ENCODE measurements around the gene HRAS.
"Not testable (repeated sequence)": the region's sequence is repeated elsewhere in the genome, so short reads cannot be mapped to it uniquely, and the experiment has no call there.

HRAS gene

DNA sequence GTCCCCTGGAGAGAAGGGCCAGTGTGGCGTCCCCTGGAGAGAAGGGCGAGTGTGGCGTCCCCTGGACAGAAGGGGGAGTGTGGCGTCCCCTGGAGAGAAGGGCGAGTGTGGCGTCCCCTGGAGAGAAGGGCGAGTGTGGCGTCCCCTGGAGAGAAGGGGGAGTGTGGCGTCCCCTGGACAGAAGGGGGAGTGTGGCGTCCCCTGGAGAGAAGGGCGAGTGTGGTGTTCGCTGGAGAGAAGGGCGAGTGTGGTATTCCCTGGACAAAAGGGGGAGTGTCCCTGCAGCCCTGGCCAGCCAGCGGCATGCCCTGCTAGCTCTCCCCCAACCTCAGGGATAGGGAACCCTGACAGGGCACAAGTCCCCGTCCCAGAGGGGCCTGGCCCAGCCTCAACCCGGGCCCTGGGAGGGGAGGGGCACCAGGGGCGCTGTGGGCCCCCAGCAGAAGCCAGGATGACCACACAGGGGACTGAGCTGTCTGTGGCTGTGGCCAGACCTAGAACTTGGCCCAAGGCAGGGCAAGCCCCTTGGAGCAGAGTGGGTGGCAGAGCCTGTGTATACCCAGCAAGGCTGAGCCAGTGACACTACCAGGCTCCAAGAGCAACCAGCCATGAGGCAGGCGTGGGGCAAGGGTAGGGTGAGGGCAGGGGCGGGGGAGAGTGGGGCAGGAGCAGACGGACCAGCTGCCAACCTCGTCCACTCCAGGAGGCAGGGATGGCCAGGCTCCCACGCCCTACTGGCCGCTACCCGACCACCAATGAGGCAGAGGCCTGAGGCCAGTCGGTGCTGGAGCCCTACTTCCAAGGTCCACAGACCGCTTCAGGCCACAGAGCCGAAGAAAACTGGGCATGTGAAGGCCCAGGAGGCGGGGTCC, 4.2 kb downstream of the HRAS start:
- Histone ChIP-seq H3K36me3 (ENCODE audit: control insufficient read depth in 2 of 2, insufficient read depth in 2 of 2, low read length in 2 of 2) (peaks cover 0 to 12% of the 10 kb centered on the region in 2 donors), H3K9ac (ENCODE audit: low read length in 2 of 2) (no peak overlapping the region), H3K9me3 (ENCODE audit: control insufficient read depth in 2 of 2, low read length in 2 of 2) (no peaks in the 10 kb centered on the region), H3K27ac (ENCODE audit: low read length) (no peak overlapping the region), H3K27me3 (ENCODE audit: control insufficient read depth in 1 of 2, insufficient read depth in 2 of 2, low read length in 2 of 2) (peaks cover 0 to 2% of the 10 kb centered on the region in 2 donors), H3K4me3 (ENCODE audit: low read length in 2 of 2) (no peak overlapping the region), H3K4me1 (ENCODE audit: control insufficient read depth, insufficient read depth, low read length) (peaks cover 18% of the 10 kb centered on the region)

DNA sequence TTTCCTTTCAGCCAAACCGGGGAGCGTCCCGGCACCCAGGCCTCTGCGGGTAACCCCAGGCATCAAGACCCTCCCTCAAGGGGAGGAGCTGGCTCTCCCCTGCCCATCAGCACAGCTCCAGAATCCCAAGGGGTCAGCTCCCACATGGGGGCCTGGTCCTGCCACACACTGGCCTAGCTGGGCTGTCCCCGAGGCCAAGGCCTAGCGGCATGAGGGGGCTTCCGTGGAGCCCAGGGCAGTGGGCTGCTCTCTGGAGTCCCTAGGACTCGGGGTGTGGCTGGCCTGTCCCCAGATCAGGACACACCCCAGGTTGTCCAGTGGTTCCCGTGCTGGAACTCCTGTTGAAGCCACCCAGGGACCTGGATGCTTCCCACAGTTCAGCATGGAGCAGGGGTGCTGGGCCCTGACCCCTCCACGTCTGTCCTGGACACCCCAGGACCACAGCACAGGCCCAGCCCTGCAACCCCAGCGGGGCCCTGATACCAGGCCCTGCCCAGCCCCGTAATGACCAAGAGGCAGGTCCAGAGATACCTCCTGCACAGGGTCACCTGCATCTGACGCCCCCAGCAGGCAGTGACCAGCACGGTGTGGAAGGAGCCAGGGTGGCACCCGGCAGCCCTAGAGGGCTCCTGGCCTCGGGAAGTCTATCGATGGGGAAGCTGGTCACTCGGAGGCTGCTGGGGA, 5.5 kb downstream of the HRAS start:
- Histone ChIP-seq H3K9ac (ENCODE audit: low read length in 2 of 2) (no peak overlapping the region), H3K27me3 (ENCODE audit: control insufficient read depth in 1 of 2, insufficient read depth in 2 of 2, low read length in 2 of 2) (no peaks in the 10 kb centered on the region), H3K4me1 (ENCODE audit: control insufficient read depth, insufficient read depth, low read length) (peaks cover 14% of the 10 kb centered on the region), H3K9me3 (ENCODE audit: control insufficient read depth in 2 of 2, low read length in 2 of 2) (no peaks in the 10 kb centered on the region), H3K4me3 (ENCODE audit: low read length in 2 of 2) (no peak overlapping the region), H3K27ac (ENCODE audit: low read length) (no peak overlapping the region), H3K36me3 (ENCODE audit: control insufficient read depth in 2 of 2, insufficient read depth in 2 of 2, low read length in 2 of 2) (peaks cover 0 to 12% of the 10 kb centered on the region in 2 donors)

DNA sequence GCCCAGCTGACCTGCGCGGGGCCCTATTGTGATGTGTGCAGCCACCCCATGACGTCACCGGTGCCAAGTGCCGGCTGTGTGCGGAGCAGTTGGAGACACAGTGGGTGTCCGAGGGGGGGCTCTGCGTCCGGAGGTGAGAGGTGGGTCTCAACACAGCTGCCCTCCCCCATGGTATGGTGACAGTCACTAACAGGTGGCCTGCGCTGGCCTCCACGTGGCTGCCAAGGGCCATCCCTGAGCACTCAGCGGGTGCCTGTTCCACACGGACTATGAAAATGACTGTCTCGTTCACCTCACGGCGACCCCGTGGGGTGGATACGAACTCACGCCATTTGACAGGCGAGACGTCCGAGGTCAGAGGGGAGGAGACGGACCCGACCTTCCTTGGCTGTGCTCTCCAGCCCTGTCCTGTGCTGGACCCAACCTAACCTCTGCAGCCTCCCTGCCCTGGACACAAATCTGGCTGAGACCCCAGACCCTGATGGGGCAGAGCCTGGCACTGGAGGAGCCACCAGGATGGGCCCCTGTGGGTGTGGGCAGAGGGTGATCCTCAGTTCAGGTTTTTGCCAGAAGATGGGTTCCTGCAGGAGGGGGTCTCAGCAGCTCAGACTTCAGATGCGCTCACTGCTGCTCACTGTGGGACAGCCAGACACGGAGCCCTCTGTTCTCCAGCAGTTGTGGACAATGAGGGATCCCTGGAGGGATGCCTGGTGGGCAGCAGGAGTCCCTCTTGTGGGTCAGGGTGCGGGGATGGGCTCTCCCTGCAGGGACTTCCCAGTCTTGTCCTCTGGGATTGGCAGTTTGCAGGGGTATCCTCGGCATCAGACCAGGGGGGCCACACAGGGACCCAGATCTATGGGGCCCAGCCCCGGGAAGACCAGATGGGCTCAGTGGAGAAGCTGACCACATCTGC, 6.3 kb downstream of the HRAS start:
- Histone ChIP-seq H3K27me3 (ENCODE audit: control insufficient read depth in 1 of 2, insufficient read depth in 2 of 2, low read length in 2 of 2) (no peaks in the 10 kb centered on the region), H3K9me3 (ENCODE audit: control insufficient read depth in 2 of 2, low read length in 2 of 2) (no peaks in the 10 kb centered on the region), H3K4me3 (ENCODE audit: low read length in 2 of 2) (no peak overlapping the region), H3K36me3 (ENCODE audit: control insufficient read depth in 2 of 2, insufficient read depth in 2 of 2, low read length in 2 of 2) (peaks cover 0 to 12% of the 10 kb centered on the region in 2 donors), H3K27ac (ENCODE audit: low read length) (no peak overlapping the region), H3K4me1 (ENCODE audit: control insufficient read depth, insufficient read depth, low read length) (peaks cover 7% of the 10 kb centered on the region), H3K9ac (ENCODE audit: low read length in 2 of 2) (no peak overlapping the region)

DNA sequence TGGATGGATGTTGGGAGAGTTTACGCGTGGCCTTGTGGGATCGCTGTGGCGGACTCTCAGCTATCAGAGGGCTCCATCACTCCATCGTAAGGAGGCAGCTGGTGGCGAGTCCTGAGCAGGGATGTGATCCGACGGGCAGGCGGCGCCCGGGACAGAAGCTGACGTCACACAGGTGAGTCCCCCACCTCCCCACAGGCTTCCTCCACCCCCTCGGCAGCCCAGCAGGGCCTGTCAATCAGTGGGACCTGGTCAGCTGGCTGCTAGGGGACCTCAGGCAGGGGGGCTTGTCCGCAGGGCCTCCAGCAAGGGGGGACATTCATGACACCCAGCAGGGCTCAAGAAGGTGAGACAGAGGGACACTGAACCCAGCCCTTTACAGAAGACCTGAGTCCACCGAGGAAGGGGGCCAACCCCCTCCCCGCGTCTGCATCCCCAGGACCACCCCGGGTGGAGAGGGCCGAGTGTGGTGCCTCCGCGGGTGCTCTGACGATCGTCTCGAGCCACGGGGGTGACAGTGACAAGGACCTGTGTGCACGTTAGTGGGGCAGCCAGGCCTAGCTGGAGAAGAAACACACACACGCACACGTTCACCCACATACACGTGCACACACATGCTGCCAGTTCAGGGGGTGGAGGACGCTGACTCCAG, 7.1 kb downstream of the HRAS start:
- Histone ChIP-seq H3K27ac (ENCODE audit: low read length) (no peak overlapping the region), H3K9me3 (ENCODE audit: control insufficient read depth in 2 of 2, low read length in 2 of 2) (no peaks in the 10 kb centered on the region), H3K4me1 (ENCODE audit: control insufficient read depth, insufficient read depth, low read length) (no peaks in the 10 kb centered on the region), H3K4me3 (ENCODE audit: low read length in 2 of 2) (no peak overlapping the region), H3K36me3 (ENCODE audit: control insufficient read depth in 2 of 2, insufficient read depth in 2 of 2, low read length in 2 of 2) (peaks cover 0 to 9% of the 10 kb centered on the region in 2 donors), H3K27me3 (ENCODE audit: control insufficient read depth in 1 of 2, insufficient read depth in 2 of 2, low read length in 2 of 2) (no peaks in the 10 kb centered on the region), H3K9ac (ENCODE audit: low read length in 2 of 2) (no peak overlapping the region)

DNA sequence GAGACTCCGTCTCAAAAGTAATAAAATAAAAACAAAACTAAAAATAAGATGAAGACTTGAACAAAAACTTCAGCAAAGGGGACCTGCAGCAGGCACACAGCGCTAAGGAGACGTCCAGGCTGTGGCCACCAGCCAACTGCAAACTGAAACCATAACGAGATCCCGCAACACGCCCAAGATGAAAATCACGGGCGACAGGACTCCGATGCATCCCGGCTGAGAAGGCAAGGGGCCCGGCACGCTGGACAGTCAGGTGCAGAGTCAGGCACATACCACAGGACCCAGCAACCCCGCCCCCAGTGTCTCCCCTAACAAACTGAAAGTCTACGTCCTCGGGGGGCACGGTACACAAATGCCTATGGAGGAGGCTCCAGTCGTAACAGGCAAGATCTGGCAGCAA, 9.2 kb downstream of the HRAS start:
- Histone ChIP-seq H3K36me3 (ENCODE audit: control insufficient read depth in 2 of 2, insufficient read depth in 2 of 2, low read length in 2 of 2) (no peaks in the 10 kb centered on the region), H3K4me3 (ENCODE audit: low read length in 2 of 2) (no peak overlapping the region), H3K27me3 (ENCODE audit: control insufficient read depth in 1 of 2, insufficient read depth in 2 of 2, low read length in 2 of 2) (no peaks in the 10 kb centered on the region), H3K27ac (ENCODE audit: low read length) (no peak overlapping the region), H3K9me3 (ENCODE audit: control insufficient read depth in 2 of 2, low read length in 2 of 2) (no peaks in the 10 kb centered on the region), H3K4me1 (ENCODE audit: control insufficient read depth, insufficient read depth, low read length) (no peaks in the 10 kb centered on the region), H3K9ac (ENCODE audit: low read length in 2 of 2) (no peak overlapping the region)

DNA sequence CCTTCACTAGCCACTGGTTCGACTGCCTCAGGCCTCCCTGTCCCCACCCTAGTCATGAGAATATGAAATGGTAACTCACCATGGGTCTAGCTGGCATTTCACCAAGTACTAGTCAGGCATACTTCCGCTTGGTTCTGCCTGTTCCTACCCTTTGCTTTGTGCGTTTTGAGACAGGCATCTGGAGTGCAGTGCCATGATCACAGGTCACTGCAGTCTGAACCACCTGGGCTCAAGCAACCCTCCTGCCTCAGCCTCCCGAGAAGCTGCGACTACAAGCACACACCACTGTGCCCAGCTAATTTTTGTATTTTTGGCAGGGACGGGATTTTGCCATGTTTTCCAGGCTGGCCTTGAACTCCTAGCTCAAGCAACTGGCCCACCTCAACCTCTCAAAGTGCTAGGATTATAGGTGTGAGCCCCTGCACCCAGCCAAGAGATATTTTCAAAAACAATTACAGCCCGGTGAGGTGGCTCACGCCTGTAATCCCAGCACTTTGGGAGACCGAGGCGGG, 14.1 kb downstream of the HRAS start:
- H3K4me1 ChIP-seq (ENCODE audit: control insufficient read depth, insufficient read depth, low read length) = no peaks in the 10 kb centered on the region
- no peaks in the 10 kb centered on the region for H3K36me3 ChIP-seq (ENCODE audit: control insufficient read depth in 2 of 2, insufficient read depth in 2 of 2, low read length in 2 of 2)
- H3K9ac ChIP-seq (ENCODE audit: low read length in 2 of 2) = no peak overlapping the region
- no peaks in the 10 kb centered on the region for H3K27me3 ChIP-seq (ENCODE audit: control insufficient read depth in 1 of 2, insufficient read depth in 2 of 2, low read length in 2 of 2)
- no peaks in the 10 kb centered on the region for H3K9me3 ChIP-seq (ENCODE audit: control insufficient read depth in 2 of 2, low read length in 2 of 2)
- H3K4me3 ChIP-seq (ENCODE audit: low read length in 2 of 2) = no peak overlapping the region
- no peak overlapping the region for H3K27ac ChIP-seq (ENCODE audit: low read length)

DNA sequence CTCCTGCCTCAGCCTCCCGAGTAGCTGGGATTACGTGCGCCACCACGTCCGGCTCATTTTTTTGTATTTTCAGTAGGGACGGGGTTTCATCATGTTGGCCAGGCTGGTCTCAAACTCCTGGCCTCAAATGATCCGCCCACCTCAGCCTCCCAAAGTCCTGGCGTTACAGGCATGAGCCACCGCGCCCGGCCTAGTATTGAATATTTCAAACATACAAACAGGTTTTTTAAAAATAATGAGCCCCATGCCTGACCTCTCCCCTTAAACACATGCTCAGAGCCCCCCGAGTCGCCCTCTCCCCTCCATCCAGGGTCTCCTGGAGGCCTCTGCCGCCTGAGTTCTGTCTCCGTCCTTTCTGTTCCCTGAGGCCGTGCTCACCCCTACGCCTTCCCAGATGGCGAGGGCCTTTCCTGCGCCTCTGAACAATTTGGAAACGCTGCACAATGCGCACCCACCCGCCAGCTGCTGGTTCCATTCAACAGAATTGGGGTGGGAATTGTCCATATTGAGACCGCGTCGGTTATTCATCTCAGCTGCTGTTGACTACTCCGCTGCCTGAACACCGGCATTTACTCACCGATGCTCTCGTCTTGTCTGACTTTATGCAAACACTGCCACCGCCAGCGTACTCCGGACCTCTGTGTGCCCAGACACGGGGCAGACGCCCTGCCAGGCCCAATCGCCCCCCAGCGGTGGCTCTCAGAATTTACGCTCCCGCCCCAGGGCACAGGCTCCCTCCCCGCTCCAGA, 14.8 kb downstream of the HRAS start:
- Histone ChIP-seq H3K36me3 (ENCODE audit: control insufficient read depth in 2 of 2, insufficient read depth in 2 of 2, low read length in 2 of 2) (no peaks in the 10 kb centered on the region), H3K27ac (ENCODE audit: low read length) (no peak overlapping the region), H3K9me3 (ENCODE audit: control insufficient read depth in 2 of 2, low read length in 2 of 2) (no peaks in the 10 kb centered on the region), H3K9ac (ENCODE audit: low read length in 2 of 2) (no peak overlapping the region), H3K4me1 (ENCODE audit: control insufficient read depth, insufficient read depth, low read length) (no peaks in the 10 kb centered on the region), H3K4me3 (ENCODE audit: low read length in 2 of 2) (no peak overlapping the region), H3K27me3 (ENCODE audit: control insufficient read depth in 1 of 2, insufficient read depth in 2 of 2, low read length in 2 of 2) (no peaks in the 10 kb centered on the region)

DNA sequence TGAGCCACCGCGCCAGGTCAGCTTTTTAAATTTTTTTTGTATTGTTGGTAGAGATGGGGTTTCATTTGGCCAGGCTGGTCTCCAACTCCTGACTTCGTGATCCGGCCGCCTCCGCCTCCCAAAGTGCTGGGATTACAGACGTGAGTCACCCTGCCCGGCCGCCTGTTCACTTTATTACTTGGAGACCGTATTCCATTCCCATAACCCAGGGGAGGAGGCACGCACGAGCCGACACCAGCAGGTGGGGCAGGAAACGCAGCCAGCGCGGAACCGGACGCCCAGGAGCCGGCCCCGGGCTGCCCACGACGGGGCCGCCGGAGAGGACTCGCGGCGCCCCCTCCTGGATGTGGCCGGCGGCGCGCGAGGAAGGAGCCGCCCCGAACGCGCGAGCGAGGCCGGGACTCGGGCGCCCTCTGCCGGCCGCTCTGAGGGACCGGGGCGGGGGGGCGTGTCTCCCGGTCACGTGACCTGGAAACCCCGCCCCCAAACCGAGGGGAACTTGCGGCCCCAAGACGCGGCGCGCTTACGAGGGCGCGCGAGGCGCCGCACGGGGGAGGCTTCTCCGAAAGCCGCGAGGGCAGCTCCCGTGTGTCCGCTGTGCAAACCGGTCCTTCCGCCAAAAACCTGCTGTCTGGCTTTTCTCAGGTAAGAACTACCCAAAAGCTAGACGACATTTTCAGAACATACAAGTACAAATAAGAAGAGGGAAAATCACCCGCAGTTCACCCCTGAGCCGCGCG, 16.7 kb downstream of the HRAS start:
- H3K9ac ChIP-seq (ENCODE audit: low read length in 2 of 2) = no peak overlapping the region
- no peaks in the 10 kb centered on the region for H3K27me3 ChIP-seq (ENCODE audit: control insufficient read depth in 1 of 2, insufficient read depth in 2 of 2, low read length in 2 of 2)
- no peaks in the 10 kb centered on the region for H3K9me3 ChIP-seq (ENCODE audit: control insufficient read depth in 2 of 2, low read length in 2 of 2)
- peaks cover 0 to 4% of the 10 kb centered on the region in 2 donors for H3K36me3 ChIP-seq (ENCODE audit: control insufficient read depth in 2 of 2, insufficient read depth in 2 of 2, low read length in 2 of 2)
- H3K4me3 ChIP-seq (ENCODE audit: low read length in 2 of 2) = peak overlapping the region; percentile 46 to 61
- H3K27ac ChIP-seq (ENCODE audit: low read length) = peak overlapping the region; percentile 55
- no peaks in the 10 kb centered on the region for H3K4me1 ChIP-seq (ENCODE audit: control insufficient read depth, insufficient read depth, low read length)

DNA sequence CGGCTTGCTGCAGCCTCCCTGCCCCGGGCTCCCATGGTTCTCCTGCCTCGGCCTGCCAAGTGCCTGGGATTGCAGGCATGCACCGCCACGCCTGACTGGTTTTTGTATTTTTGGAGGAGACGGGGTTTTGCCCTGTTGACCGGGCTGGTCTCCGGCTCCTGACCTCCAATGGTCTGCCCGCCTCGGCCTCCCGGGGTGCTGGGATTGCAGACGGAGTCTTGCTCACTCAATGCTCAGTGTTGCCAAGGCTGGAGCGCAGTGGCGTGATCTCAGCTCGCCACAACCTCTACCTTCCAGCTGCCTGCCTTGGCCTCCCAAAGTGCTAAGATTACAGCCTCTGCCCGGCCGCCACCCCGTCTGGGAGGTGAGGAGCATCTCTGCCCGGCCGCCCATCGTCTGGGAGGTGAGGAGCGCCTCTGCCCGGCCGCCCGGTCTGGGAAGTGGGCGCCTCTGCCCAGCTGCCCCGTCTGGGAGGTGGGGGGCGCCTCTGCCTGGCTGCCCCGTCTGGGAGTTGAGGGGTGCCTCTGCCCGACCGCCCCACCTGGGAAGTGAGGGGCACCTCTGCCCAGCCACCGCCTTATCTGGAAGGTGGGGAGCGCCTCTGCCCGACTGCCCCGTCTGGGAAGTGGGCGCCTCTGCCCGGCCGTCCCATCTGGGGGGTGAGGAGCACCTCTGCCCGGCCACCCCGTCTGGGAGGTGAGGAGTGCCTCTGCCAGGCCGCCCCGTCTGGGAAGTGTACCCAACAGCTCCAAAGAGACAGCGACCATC, 18.3 kb downstream of the HRAS start:
- H3K4me1 ChIP-seq (ENCODE audit: control insufficient read depth, insufficient read depth, low read length); H3K27me3 ChIP-seq (ENCODE audit: control insufficient read depth in 1 of 2, insufficient read depth in 2 of 2, low read length in 2 of 2); H3K27ac ChIP-seq (ENCODE audit: low read length); H3K4me3 ChIP-seq (ENCODE audit: low read length in 2 of 2); H3K9me3 ChIP-seq (ENCODE audit: control insufficient read depth in 2 of 2, low read length in 2 of 2); H3K9ac ChIP-seq (ENCODE audit: low read length in 2 of 2); H3K36me3 ChIP-seq (ENCODE audit: control insufficient read depth in 2 of 2, insufficient read depth in 2 of 2, low read length in 2 of 2): not testable (repeated sequence)
